ENCODE data around the gene ANKRD55. TPM values are rescaled to one million over a fixed set of nuclear protein-coding genes. Genes with fewer than 3 reads are reported as not detected.

ANKRD55 gene
- total RNA-seq, 1 donor from 2014 or later: not detected

DNA sequence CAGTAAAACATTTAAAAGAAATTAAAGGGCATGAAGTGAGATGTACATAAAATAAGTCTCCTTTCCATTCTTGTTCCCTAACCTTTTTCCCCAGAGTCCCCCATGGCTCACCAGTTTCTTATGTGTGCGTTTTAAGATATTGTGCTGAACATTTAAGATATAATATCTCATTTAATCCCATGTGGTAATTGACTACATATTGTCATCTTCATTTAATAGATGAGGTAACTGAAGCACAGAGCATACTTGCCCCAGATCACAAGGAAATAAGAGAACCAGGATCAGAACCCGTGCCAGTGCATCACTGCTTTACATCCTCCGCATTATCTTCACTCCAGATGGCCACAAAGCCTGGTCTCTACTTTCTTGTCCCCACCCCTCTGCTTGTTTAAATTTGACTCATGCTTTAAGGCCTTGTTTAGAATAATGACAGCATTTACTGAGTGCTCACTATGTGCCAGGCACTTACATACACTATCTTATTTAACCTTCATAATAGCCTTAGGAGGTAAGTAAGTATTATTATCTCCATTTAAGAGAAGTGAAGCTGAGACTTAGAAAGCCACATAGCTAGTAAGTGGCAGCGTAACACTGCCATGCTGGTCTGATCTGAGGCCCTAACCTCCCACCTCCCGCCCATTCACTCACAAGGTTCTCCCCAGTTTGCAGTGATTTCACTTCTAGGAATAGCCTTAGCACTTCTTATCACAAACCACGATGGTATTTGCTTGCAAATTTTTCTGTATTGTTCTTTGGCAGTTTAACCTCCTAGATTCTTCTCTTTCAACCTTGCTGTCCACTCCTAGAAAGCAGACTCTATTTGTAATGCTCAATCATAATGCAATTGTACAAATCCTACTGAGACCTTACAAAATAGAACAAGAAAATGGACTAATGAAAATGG lies 160.0 kb downstream of the ANKRD55 start:
- no peak for DNase-seq (ENCODE audit: low spot score)
- intact Hi-C loops (cut with DNase I): loop anchor here (5.0 kb wide), 1 partner anchor 76 kb away; no protein-coding TSS in a partner anchor

DNA sequence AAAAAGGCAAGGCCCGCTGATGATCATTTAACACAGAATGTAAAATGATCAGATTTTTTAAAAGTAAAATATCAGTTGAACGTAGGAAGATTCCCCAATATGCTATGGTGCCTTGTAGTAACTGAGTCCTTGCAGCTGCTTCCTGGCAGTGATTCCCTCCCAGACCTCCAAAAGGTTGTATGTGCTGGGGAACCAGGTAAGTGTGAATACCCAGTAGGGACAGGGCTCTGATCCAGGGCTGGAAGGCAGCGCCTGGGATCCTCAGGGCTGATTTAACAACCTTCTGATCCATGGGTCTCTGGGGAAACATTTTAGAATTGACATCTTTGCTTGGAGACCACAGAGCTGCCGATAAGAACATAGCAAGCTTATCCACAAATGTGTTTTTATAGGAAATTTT lies 161.7 kb downstream of the ANKRD55 start:
- DNase-seq (ENCODE audit: low spot score): no peak
- intact Hi-C loops (cut with DNase I): loop anchor here (5.0 kb wide), 1 partner anchor 74 kb away; no protein-coding TSS in a partner anchor

DNA sequence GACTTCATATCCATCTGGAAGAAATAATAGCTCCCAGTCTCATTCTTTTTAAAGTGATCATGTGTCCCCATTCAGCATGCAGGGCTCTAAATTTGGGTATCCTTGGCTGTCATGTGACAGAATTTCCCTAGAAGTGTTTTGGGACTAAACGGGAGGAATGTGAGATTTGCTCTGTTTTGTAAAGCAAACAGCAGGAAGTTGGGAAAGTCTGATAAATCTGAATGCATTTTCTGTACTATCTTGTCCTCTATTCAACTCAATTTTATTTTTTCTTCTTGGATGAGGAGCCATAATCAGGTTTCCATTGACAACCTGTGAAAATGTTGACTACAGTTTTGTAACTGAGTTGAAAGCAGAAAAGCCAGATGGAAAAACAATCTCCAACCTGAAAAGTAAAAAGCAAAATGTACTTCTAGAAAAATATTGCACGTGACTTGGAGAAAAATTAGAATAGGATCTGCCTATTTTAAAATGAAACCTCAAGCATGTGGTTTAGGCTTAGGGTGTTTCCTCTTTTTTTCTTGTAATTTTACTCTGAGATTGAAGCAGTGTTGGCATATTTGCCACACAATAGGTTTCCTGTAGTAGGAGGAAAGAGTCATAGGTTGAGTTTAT lies 162.2 kb downstream of the ANKRD55 start:
- DNase-seq (ENCODE audit: low spot score): no peak
- intact Hi-C loops (cut with DNase I): loop anchor here (5.0 kb wide), 1 partner anchor 74 kb away; no protein-coding TSS in a partner anchor

DNA sequence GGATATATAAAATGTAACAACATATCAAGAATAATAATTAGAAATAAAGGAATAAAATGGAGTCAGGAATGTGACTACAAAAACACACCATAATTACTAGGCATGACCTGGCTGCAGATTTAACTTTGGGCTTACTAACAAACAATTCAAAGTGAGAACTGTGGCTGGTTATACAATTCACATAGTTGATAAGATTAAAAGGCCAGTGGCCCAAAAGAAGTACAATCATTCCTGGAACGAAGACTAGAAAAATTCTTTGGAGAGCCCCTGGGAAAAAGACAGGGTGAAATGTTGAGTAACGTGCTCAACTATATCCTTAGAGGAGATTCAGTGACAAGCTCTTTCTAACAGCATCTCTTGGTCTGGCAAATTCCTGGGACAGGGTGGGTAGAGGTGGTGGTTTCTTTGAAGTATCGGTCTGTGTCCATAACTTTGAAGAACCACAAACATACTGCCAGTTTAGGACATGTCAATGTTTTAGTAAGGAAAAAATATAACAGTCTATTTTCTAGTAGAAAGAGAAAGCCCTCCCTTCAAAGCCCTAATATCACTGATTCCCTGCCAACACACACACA lies 163.4 kb downstream of the ANKRD55 start:
- DNase-seq (ENCODE audit: low spot score): no peak
- intact Hi-C loops (cut with DNase I): loop anchor here (5.0 kb wide), 1 partner anchor 72 kb away; no protein-coding TSS in a partner anchor

DNA sequence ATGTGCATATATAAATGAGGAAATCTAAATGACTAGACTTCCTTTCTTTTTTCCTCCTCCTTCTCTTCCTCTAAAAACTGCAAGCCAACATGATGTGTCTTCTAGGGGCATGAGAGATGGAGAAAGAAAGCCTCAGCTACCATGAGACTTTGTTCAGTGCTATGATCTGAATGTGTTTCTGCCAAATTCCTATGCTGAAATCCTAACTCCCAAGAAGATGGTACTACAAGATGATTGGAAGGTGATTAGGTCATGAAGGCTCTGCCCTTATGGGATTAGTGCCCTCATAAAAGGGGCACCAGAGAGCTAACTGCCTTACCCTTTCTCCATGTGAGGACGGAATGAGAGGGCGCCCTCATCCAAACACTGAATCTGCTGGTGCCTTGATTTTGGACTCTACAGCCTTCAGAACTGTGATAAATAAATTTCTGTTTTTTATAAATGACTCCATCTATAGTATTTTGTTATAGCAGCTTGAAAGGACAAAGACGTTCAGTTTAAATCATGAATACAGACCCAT lies 166.1 kb downstream of the ANKRD55 start:
- no peak for DNase-seq (ENCODE audit: low spot score)
- intact Hi-C loops (cut with DNase I): no loop called here

DNA sequence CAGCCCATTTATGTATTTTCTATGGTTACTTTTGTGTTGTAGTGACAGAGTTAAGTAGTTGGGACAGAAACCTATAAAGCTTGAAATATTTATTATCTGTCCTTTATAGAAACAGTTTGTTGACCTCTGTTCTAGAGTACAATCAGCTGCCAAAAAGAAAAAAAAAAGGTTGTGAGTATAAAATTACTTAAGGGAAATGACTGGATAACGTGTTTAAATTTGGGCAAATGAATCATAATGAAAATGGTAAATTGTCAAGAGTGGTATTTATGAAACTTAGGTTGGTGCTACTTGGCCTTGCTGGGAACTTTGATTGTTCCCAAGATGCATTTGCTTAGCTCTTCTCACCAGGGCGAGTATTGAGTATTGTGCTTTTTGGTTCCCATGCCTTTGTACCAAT lies 168.1 kb downstream of the ANKRD55 start:
- DNase-seq (ENCODE audit: low spot score): no peak
- intact Hi-C loops (cut with DNase I): no loop called here

DNA sequence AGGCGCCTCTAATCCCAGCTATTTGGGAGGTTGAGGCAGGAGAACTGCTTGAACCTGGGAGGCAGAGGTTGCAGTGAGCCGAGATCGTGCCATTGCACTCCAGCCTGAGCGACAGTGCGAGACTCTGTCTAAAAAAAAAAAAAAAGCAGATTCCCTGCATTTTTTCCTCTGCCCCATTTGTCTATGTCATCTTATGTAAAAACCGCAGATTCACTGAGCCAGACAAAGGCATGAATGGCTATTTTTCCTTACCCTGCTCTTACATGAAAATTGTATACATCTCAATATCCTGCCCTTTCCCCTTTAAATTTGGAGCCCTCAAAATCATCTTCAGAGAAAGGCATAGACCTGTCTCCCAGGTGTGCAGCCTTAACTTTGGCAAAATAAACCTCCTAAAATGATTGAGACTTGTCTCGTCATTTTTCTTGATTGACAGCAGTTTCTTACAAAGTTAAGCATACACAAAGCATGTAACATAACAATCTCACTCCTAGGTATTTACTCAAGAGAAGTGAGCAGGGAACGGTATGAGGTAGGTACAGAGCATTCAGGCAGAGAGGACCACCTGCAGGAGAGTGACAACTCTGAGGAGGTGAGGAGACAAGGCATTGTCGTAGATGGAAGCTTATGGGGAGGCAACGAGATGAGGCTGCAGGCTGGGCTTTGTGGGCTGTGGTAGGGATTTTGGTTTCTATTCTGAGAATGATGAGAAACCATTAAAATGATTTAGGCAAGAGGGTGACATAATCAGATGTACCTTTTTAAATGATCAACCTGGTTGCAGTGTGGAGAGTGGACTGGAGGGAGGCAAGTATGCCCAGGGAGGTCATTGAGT lies 172.6 kb downstream of the ANKRD55 start:
- DNase-seq (ENCODE audit: low spot score): no peak
- intact Hi-C loops (cut with DNase I): no loop called here

DNA sequence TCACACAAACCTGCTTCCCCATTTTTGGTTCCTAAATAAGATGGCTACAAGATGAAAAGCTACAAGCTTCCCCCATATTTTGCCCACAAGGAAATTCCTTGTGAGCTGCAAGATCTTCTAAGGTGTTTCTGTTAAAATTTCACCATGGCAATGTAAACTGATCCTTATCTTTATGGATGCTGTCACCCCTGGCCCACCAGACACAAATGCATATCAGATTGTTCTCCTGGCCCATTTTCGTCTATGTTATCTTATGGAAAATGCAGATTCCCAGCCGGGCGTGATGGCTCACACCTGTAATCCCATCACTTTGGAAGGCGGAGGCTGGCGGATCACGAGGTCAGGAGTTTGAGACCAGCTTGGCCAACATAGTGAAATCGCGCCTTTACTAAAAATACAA lies 173.3 kb downstream of the ANKRD55 start:
- intact Hi-C loops (cut with DNase I): no loop called here
- no peak for DNase-seq (ENCODE audit: low spot score)

DNA sequence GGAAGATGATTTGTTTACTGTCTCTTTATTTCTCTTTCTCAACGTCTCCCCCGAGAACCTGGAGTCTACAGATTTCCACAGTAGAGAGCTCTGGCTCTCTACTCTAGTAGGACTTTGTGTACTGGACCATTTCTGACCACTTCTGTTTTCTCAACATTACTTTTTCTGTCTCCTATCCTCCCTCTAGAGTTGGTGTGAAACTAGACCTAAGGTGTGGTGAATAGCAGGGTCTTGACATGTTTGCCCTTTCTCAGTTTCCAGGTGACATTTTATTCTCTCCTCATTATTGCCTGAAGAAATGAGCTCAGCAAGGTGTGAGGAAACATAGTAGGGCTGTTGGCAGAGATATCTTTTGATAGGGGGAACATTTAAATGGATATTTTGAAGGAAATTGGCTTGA lies 176.3 kb downstream of the ANKRD55 start:
- no peak for DNase-seq (ENCODE audit: low spot score)
- intact Hi-C loops (cut with DNase I): no loop called here

DNA sequence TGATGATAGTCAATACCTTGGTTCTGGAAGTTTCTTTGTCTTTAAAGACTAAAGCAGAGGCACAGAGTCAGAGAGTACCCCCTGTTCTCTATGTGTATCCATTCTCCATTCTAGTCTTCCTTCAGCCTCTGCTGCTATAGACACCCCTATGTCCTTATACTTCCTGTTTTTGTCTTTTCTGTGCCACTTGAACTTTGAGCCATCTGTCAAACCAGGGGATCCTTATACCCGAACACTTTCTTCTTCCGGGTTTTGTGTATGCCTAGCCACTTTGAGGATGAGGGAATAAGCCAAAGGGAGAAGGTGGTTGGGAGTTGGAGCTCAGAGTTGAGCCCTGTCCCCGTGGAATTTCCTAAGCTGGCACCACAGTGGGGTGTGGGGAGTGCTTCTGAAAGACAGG lies 177.3 kb downstream of the ANKRD55 start:
- no peak for DNase-seq (ENCODE audit: low spot score)
- intact Hi-C loops (cut with DNase I): no loop called here

DNA sequence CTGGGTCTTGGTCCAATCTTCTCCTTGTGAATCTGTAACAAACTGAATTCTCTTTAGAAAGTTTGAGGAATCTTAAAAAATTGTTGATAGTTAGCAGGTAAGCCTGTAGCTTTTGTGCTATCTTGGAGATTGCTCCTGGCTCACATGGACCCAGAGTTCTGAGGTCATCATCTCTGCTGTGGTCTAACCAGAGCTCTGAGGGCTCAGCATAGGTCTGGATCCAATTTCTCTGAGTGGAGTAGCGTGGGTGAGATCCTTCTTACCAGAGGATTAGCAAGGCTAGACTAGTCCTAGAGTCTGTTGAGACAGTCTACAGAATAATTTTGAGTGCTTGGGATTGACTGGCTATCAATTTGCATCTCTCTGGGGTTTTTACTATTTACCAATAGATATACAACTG lies 177.8 kb downstream of the ANKRD55 start:
- intact Hi-C loops (cut with DNase I): no loop called here
- no peak for DNase-seq (ENCODE audit: low spot score)

DNA sequence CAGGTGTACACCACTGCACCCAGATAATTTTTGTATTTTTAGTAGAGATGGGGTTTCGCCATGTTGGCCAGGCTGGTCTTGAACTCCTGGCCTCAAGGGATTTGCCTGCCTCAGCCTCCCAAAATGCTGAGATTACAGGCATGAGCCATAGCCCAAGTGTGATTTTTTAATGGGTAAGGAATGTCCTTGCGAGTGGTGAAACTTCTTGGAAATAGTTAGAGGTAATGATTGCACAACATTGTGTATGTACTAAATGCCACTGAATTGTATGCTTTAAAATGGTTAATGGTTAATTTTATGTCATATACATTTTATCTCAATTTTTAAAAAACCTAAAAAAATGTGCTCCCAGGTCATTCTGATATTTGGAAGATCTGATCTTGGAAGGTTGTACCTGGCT lies 178.5 kb downstream of the ANKRD55 start:
- intact Hi-C loops (cut with DNase I): loop anchor here (5.0 kb wide), 1 partner anchor 57 kb away; no protein-coding TSS in a partner anchor
- DNase-seq (ENCODE audit: low spot score): no peak

DNA sequence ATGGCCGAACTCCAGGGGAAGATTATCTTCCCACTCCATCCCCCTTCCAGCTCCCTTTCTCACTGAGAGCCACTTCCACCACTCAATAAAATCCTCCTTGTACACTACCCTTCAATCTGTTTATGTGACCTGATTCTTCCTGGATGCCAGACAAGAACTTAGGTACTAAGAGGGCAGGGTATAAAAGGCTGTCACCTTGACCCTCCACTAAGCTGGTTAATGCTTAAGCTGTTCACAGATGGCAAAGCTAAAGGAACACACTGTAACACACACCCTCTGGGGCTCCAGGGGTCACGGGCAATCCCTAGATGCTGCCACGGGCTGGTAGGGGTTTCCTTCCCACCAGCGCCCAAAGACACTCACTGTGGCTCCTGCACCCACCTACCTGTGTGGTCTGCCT lies 179.8 kb downstream of the ANKRD55 start:
- intact Hi-C loops (cut with DNase I): loop anchor here (5.0 kb wide), 1 partner anchor 56 kb away; no protein-coding TSS in a partner anchor
- DNase-seq (ENCODE audit: low spot score): no peak

DNA sequence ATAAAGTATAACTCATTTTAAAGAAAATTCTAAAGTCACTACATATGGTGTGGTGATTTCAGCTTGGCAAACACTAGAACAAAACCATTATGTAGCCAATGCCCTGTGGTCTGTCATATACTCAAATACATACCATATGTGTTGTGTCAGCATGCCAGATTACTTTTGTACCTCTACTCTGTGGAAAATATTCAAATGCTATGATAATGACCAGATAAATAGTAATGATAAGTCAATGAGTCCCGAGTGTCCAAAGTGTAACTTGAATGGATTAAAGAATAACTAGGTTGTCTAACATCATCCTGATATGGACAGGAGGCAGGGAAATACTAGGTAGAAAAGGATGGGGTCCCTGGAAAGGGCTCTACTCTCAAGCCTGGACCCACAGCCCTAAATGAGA lies 180.4 kb downstream of the ANKRD55 start:
- intact Hi-C loops (cut with DNase I): loop anchor here (5.0 kb wide), 1 partner anchor 55 kb away; no protein-coding TSS in a partner anchor
- DNase-seq (ENCODE audit: low spot score): no peak

DNA sequence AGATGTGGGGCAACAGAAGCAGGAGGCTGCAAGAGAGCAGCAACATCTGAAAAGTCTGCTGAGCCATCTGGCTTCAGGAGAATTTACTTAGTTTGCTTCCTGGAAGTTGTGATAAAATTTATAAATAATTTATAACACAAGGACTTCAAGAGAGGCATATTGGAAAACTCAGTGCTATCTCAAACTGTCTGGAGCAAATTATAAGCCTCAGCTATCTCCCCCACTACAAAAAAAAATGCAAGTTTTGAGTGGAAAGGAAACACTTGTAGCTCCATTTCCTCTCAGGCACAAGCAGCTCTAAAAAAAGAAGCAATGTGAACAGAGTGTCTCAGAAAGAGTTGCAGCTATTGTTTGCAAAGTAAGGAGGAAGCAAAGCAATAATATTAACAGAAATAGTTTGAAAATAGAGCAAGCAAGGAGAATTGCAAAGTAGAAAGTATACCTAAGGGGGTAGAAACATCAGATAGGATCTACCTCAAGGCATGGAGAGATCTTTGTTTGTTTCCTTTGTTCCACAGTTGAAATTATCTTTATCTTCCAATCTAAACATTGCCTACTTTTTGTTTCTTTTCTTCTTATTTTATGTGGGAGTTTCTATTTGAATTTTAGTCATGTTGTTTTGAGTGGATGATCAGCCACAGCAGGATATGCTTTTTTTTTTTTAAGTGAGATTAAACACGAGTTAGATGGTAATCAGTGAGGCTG lies 182.4 kb downstream of the ANKRD55 start:
- intact Hi-C loops (cut with DNase I): loop anchor here (5.0 kb wide), 1 partner anchor 53 kb away; no protein-coding TSS in a partner anchor
- DNase-seq (ENCODE audit: low spot score): no peak
